ENCODE results near the gene LRRC8E.

The LRRC8E gene

GRCh38 chr19:7867092-7867844, 21.0 kb upstream of the LRRC8E start:
- no peaks in the 10 kb centered on the region for H3K27me3 ChIP-seq (ENCODE audit: insufficient read depth, low read length, poor library complexity, severe bottlenecking)
- no peaks in the 10 kb centered on the region for H3K79me2 ChIP-seq (ENCODE audit: insufficient read depth, low read length)
- H3K9ac ChIP-seq (ENCODE audit: low read depth, low read length, poor library complexity, severe bottlenecking), result no peak overlapping the region
- no peak overlapping the region for H2AFZ ChIP-seq (ENCODE audit: low read length)
- H3K4me2 ChIP-seq (ENCODE audit: low read depth, low read length, poor library complexity, severe bottlenecking), result no peak overlapping the region
- no peaks in the 10 kb centered on the region for H3K9me2 ChIP-seq (replicated peaks; ENCODE audit: low read depth, low read length)
- H4K20me1 ChIP-seq (ENCODE audit: insufficient read depth, low read length, poor library complexity, severe bottlenecking), result no peaks in the 10 kb centered on the region
- H3K4me3 ChIP-seq (ENCODE audit: low read length, poor library complexity, severe bottlenecking), result no peak overlapping the region
- no peaks in the 10 kb centered on the region for H3K36me3 ChIP-seq (ENCODE audit: insufficient read depth, low read length)
- no peak for TF ChIP-seq CTCF (conservative IDR thresholded peaks at IDR 0.05; ENCODE audit: low read length)
- no peak for TF ChIP-seq EZH2phosphoT487 (IDR thresholded peaks at IDR 0.05; ENCODE audit: borderline replicate concordance)
- H3K4me1 ChIP-seq (ENCODE audit: insufficient read depth, low read length, poor library complexity, severe bottlenecking), result peaks cover 11% of the 10 kb centered on the region
- no peaks in the 10 kb centered on the region for H3K9me3 ChIP-seq (ENCODE audit: insufficient read depth, low read depth, low read length)
- H3F3A ChIP-seq (ENCODE audit: low read depth), result peaks cover 4% of the 10 kb centered on the region; the same call in 1 of the 2 replicates

- Histone ChIP-seq H3K4me3 (ENCODE audit: low read length, poor library complexity, severe bottlenecking) (no peak overlapping the region), H2AFZ (ENCODE audit: low read length) (no peak overlapping the region), H3F3A (ENCODE audit: low read depth) (peaks cover 4% of the 10 kb centered on the region; the same call in 1 of the 2 replicates), H3K36me3 (ENCODE audit: insufficient read depth, low read length) (no peaks in the 10 kb centered on the region), H3K4me2 (ENCODE audit: low read depth, low read length, poor library complexity, severe bottlenecking) (no peak overlapping the region), H3K79me2 (ENCODE audit: insufficient read depth, low read length) (no peaks in the 10 kb centered on the region), H3K27me3 (ENCODE audit: insufficient read depth, low read length, poor library complexity, severe bottlenecking) (no peaks in the 10 kb centered on the region), H4K20me1 (ENCODE audit: insufficient read depth, low read length, poor library complexity, severe bottlenecking) (no peaks in the 10 kb centered on the region), H3K9ac (ENCODE audit: low read depth, low read length, poor library complexity, severe bottlenecking) (no peak overlapping the region), H3K9me2 (replicated peaks; ENCODE audit: low read depth, low read length) (no peaks in the 10 kb centered on the region), H3K4me1 (ENCODE audit: insufficient read depth, low read length, poor library complexity, severe bottlenecking) (peaks cover 11% of the 10 kb centered on the region), H3K9me3 (ENCODE audit: insufficient read depth, low read depth, low read length) (no peaks in the 10 kb centered on the region)
- no peak for TF ChIP-seq CTCF (conservative IDR thresholded peaks at IDR 0.05; ENCODE audit: low read length)
- TF ChIP-seq EZH2phosphoT487 (IDR thresholded peaks at IDR 0.05; ENCODE audit: borderline replicate concordance), result no peak
These were observed 20.0 kb upstream of the LRRC8E start for GRCh38 chr19:7868326-7868670.

GRCh38 chr19:7868671-7869452, 19.4 kb upstream of the LRRC8E start:
- Histone ChIP-seq H3K36me3 (ENCODE audit: insufficient read depth, low read length) (no peaks in the 10 kb centered on the region), H3K9me2 (replicated peaks; ENCODE audit: low read depth, low read length) (no peaks in the 10 kb centered on the region), H3K4me2 (ENCODE audit: low read depth, low read length, poor library complexity, severe bottlenecking) (no peak overlapping the region), H3K4me3 (ENCODE audit: low read length, poor library complexity, severe bottlenecking) (no peak overlapping the region), H3K79me2 (ENCODE audit: insufficient read depth, low read length) (no peaks in the 10 kb centered on the region), H3K27me3 (ENCODE audit: insufficient read depth, low read length, poor library complexity, severe bottlenecking) (no peaks in the 10 kb centered on the region), H3K4me1 (ENCODE audit: insufficient read depth, low read length, poor library complexity, severe bottlenecking) (peaks cover 11% of the 10 kb centered on the region), H2AFZ (ENCODE audit: low read length) (no peak overlapping the region), H3K9ac (ENCODE audit: low read depth, low read length, poor library complexity, severe bottlenecking) (no peak overlapping the region), H4K20me1 (ENCODE audit: insufficient read depth, low read length, poor library complexity, severe bottlenecking) (no peaks in the 10 kb centered on the region), H3F3A (ENCODE audit: low read depth) (peaks cover 4% of the 10 kb centered on the region; the same call in 1 of the 2 replicates), H3K9me3 (ENCODE audit: insufficient read depth, low read depth, low read length) (no peaks in the 10 kb centered on the region)
- TF ChIP-seq EZH2phosphoT487 (IDR thresholded peaks at IDR 0.05; ENCODE audit: borderline replicate concordance), result no peak
- TF ChIP-seq CTCF (conservative IDR thresholded peaks at IDR 0.05; ENCODE audit: low read length), result no peak
